Cardiac septum (tissue), 1 donor: ENCODE results near the gene ATP6V1G1. TPM values are rescaled to one million over a fixed set of nuclear protein-coding genes. Genes with fewer than 3 reads are reported as not detected.
"Not testable (repeated sequence)": the region's sequence is repeated elsewhere in the genome, so short reads cannot be mapped to it uniquely, and the experiment has no call there.

Source experiments
- DNase-seq: peaks from one replicate; pipeline ENCODE4 v3.0.0-alpha.2; 2020; ENCODE audit warnings: low spot score
- intact Hi-C: fragments of 100-400 bp; cut with DNase I; formaldehyde crosslinking; loops from one replicate; pipeline ENCODE4 v1.14.0; 2022
- total RNA-seq: library from RNA; stranded (reverse); fragmentation: NEBNext Ultra II Directional; extraction: Animal tissue kit (Norgen Biotek cat#: 25700); gene quantifications from one replicate; pipeline ENCODE4 v1.2.1, GENCODE V29; 2021
- donor health status: DM: no; HTN: no; CAD: no.

The ATP6V1G1 gene
- total RNA-seq, 1 donor from 2014 or later = 64.6 TPM

DNA sequence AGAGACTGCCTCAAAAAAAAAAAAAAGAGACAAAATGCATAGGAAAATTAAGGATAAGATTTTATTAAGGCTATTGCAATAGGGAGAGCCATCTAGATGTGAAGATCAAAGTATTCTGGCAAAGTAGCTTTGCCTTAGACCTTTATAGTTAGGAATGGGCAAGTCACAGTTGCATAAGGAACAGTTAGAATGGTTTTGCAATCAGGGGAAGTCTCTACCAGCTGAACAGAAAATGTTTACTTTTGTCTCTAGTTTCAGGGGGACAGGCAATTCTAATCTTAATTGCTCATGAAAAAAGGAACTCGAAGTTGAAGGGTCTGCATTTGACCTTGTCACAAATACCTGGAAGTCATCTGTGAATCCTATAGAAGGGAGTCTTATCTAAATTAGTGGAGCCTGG lies 13.1 kb upstream of the ATP6V1G1 start:
- intact Hi-C loops = no loop called here
- no peak for DNase-seq

DNA sequence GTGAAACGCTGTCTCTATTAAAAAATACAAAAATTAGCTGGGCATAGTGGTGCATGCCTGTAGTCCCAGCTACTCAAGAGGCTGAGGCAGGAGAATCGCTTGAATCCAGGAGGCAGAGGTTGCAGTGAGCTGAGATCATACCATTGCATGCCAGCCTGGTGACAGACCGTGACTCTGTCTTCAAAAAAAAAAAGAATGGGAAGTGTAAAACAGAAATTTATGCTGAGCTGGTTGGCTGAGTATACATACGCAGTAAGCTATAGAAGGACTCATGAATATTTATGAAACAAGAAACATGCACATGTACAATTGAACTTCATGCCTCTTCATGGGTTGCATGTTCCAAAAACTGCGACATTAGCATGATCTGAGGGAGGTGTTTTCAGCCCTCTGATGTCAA lies 10.8 kb upstream of the ATP6V1G1 start:
- DNase-seq, intact Hi-C loops: not testable (repeated sequence)

DNA sequence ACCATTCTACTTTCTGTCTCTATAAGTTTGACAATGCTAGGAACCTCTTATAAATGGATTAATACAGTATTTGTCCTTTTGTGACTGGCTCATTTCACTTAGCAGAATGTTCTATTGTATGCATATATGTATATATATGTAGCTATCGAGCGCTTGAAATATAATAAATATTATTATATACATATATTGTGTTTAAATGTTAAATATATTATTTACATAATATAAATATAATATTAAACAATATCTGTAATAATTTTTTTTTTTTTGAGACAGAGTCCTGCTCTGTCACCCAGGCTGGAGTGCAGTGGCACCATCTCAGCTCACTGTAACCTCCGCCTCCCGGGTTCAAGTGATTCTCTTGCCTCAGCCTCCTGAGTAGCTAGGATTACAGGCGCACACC lies 9.4 kb upstream of the ATP6V1G1 start:
- intact Hi-C loops, DNase-seq: not testable (repeated sequence)

DNA sequence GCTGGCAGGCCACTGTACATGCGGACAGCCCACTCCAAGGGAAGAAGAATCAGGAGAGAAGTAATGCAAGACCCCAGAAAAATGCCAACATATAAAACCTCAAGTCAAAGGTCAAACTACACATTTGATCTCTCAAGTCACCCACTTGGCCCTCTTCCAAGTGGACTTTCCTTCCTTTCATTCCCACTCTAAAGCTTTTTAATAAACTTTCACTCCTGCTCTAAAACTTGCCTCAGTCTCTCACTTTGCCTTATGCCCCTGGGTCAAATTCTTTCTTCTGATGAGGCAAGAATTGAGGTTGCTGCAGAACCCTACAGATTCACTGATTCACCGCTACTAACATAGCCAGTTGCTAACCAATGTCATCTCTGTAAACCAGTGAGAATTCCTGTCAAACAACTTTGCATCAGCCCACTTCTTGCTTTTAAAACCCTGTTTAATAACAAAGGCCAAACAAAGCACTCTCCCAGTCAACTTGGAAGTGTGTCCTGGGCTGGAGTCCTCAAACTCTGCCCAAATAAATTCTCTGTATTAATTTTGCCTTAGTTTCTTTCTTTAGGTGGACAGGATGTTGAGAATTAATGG lies 6.9 kb upstream of the ATP6V1G1 start:
- intact Hi-C loops = loop anchor here (10.0 kb wide), 1 partner anchor 176 kb away; no protein-coding TSS in a partner anchor
- DNase-seq = no peak

DNA sequence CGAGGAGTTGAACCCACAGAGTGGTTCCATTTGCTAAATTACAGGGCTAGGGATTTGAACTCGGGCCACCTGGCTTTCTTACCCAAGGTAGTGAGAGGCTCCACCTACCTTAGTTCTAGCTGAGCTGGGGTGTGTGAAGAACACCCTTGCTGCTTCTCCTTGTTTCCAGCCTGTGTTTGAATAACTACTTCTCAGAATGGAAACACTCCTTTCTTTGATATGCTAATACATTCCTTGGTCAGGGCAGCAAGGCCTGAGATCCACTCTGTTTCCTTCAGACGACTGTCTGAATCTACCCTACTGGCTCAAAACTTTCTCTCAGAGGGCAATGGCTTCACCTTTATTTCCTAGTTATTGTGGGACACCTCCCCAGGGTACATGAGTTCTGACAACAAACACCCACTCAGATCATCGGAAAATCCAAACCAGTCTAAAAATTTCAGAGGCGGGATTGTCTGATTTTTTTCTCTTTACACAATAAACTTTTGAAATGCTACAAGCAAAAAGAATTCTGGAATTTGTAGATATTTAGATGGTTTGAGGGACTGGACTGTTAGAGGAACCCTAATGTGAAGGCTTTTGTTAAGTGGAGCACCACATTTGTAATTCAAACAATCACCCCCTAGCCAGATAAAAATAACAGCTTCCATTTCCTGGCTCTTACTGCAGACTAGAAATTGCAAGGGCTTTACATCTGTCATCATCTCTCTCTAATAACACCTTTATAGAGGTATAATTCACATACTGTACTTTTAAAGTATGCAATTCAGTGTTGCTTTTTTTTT lies 4.0 kb upstream of the ATP6V1G1 start:
- DNase-seq = no peak
- intact Hi-C loops = loop anchor here (10.0 kb wide), 1 partner anchor 179 kb away; no protein-coding TSS in a partner anchor

DNA sequence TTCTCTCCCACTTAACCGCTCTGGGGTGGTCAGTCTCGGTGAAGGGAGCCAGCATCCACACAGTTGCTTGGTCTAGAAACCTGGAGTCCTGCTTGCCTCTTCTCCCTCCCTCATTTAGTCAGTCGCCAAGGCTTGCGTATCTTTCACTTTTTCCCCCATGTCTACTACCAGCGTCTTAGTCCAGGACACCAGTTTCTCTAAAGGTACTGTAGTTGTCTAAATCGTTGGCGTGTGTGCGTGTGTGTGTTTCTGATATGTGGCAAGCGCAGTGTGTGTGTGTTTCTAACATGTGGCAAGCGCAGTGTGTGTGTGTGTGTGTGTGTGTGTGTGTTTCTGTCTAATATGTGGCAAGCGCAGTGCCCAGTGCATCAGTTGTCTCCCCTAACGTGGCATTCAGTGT lies 641 bp downstream of the ATP6V1G1 start:
- intact Hi-C loops = loop anchor here (10.0 kb wide), 1 partner anchor 183 kb away; no protein-coding TSS in a partner anchor

DNA sequence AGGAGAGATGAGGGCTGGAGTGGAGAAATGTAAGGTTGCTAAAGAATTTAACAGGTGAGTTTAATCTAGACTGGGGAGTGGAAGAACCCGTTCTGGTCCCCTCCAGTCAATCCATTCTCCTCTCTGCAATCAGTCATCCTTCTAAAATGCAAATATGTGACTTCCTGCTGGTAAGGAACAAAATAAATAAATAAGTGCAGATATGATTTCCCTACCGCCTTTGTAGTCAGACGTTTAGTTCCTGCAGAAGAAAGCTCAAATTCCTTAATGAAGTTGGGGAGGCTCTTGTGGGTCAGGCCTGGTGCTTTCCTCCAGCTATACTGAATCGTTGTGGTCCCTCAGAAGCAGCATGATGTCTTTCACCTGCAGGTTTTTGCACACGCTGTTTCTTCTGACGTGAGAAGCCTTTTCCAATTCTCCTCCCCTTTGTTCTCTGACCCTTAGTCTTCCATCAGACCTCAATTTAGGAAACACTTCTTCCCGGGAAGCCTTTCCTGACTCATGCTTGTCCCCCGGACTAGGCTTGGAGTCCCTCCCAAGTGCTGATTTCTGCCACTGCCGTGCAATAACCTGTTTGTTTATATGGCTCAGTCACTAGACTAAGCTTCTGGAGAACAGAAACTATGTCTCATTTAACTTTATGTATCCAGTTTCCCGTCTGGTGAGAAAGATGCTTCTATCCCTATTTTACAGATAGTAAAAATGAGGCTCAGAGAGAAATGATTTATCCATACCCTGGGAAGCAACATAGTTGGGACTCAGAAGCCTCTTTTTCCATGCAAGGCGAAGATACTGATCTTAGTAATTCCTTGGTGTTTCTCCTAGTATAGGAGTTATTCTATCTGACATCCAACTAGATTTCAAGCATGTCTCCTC lies 1.3 kb downstream of the ATP6V1G1 start:
- intact Hi-C loops = loop anchor here (10.0 kb wide), 1 partner anchor 184 kb away; no protein-coding TSS in a partner anchor
- no peak for DNase-seq

More for the DNA sequence above, 641 bp downstream of the ATP6V1G1 start:
- no peak for DNase-seq

DNA sequence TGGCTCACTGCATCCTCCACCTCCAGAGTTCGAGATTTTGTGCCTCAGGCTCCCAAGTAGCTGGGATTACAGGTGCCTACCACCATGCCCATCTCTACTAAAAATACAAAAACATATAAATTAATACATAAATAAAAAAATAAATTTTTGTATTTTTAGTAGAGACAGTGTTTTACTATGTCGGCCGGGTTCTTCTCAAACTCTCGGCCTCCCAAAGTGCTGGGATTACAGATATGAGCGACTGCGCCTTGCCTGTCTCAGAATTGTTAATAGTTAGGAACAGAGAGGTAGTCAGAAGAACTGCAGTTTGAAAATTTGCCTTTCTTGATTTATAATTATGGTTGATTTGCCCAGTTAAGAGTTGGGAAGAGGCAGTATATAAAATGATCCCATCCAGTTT lies 2.8 kb downstream of the ATP6V1G1 start:
- intact Hi-C loops = no loop called here
- no peak for DNase-seq

DNA sequence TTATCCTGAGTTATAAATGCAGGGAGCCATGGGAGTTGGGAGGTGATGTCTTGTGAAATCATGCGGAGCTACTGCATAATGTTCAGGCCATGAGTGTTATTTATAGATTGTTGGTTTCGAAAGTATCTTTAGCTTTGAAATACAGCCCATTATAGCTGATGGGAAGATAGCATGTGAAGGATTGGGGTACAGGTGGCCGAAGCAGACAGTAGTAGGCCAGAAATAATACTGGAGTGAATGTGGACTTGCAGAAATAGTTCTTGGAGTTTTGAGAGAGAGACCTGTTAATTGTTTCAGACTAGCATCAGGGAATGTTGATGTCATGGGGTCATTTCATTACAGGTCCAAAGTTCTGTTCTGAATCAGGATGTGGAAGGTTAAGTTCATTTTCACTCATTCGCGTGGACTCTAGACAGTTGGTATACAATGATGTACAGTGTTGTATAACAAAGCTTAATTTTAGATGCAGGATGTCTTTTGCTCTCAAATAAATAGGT lies 3.8 kb downstream of the ATP6V1G1 start:
- intact Hi-C loops = no loop called here
- DNase-seq = no peak

DNA sequence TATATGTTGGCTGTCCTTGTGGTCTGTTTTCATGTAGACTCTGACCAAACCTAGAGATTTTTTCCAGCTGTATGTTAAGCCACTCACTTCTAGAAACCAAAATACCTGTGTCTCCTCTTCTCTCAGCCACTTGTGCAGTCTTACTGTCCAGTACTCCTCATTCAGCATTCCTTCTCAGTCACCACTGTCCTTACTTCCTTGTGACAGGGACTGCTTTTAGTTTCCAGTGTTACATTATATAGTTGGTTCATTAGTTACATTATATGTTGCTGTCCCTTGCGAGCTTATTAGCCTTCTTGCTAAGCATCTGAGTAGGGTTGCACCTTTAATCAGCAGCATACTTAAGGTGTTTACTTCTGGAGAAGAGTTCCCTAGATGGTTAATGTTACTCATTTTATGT lies 4.3 kb downstream of the ATP6V1G1 start:
- no peak for DNase-seq
- intact Hi-C loops = no loop called here

DNA sequence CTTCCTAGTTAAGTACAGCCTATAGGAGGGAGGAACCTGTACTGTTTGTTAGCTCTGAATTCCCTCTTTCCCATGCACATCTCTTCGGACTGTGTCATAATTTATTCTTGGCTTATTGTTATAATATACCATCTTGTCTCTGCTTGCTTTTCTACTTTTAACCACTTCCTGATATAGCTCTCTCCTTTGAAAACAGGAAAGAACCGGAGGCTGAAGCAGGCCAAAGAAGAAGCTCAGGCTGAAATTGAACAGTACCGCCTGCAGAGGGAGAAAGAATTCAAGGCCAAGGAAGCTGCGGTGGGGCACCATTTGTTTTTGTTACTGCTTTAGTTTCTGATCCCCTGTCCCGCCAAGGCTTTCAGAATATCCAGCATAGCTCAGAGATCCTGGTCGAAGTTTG lies 4.8 kb downstream of the ATP6V1G1 start:
- intact Hi-C loops = no loop called here
- DNase-seq = no peak

DNA sequence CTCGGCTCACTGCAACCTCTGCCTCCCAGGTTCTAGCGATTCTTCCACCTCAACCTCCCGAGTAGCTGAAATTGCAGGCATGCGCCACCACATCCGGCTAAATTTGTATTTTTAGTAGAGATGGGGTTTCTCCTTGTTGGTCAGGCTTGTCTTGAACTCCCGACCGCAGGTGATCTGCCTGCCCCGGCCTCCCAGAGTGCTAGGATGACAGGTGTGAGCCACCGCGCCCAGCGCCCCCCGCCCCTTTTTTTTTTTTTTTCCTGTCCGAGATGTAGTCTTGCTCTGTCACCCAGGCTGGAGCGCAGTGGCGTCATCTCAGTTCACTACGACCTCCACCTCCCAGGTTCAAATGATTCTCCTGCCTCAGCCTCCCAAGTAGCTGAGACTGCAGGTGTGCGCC lies 6.6 kb downstream of the ATP6V1G1 start:
- no peak for DNase-seq
- intact Hi-C loops = no loop called here

DNA sequence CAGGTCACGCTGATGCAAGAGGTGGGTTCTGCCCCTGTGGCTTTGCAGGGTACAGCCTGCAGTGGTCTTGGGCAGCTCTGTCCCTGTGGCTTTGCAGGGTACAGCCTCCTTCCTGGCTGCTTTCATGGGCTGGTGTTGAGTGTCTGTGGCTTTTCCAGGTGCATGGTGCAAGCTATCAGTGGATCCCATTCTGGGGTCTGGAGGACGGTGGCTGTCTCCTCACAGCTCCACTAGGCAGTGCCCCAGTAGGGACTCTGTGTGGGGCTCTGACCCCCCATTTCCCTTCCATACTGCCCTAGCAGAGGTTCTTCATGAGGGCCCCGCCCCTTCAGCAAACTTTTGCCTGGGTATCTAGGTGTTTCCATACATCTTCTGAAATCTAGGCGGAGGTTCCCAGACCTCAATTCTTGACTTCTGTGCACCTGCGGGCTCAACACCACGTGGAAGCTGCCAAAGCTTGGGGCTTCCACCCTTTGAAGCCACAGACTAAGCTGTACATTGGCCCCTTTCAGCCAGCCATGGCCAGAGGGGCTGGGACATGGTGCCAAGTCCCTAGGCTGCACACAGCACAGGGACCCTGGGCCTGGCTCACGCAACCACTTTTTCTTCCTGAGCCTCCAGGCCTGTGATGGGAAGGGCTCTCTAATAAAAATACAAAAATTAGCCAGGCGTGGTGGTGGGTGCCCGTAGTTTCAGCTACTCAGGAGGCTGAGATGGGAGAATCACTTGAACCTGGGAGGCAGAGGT lies 13.1 kb downstream of the ATP6V1G1 start:
- DNase-seq, intact Hi-C loops: not testable (repeated sequence)

DNA sequence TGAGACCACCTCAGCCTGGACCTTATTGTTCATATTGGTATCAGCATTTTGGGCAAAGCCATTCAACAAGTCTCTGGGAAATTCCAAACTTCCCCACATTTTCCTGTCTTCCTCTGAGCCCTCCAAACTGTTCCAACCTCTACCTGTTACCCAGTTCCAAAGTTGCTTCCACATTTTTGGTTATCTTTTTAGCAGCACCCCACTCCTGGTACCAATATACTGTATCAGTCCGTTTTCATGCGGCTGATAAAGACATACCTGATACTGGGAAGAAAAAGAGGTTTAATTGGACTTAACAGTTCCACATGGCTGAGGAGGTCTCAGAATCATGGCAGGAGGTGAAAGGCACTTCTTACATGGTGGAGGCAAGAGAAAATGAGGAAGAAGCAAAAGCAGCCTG lies 14.2 kb downstream of the ATP6V1G1 start:
- intact Hi-C loops, DNase-seq: not testable (repeated sequence)

DNA sequence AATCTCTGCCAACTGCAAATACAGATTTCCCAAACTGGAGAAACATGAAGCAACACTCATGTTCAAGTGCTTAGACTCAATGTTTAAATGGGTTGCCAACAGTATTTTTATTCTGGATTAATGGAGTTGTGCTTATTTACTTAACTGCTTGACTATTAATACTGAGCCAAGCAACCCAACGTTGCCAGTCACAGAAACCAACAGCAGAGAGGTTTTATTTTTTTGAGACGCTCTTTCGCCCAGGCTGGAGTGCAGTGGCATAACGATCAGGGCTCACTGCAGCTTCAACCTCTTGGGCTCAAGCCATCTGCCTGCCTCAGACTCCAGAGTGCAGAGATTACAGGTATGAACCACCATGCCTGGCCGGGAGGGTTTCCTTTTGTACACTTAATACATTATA lies 15.1 kb downstream of the ATP6V1G1 start:
- no peak for DNase-seq
- intact Hi-C loops = no loop called here

DNA sequence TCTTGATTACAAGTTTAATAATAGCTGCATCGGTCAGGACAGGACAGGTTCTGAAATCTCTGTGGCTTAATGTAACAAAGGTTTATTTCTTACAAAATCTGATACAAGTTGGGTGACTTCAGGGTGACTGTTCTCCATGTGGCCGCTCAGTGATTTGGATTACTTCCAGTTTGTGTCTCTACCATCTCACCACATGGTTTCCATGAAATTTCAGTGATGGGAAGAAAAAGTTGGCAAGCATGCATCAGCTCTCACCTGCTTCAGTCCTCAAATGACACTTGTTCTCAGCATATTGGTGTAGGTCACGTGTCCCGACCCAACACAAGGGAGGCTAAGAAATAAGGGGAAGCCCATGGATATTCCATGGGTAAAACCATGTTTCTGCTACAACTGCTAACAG lies 15.7 kb downstream of the ATP6V1G1 start:
- intact Hi-C loops = no loop called here
- no peak for DNase-seq

DNA sequence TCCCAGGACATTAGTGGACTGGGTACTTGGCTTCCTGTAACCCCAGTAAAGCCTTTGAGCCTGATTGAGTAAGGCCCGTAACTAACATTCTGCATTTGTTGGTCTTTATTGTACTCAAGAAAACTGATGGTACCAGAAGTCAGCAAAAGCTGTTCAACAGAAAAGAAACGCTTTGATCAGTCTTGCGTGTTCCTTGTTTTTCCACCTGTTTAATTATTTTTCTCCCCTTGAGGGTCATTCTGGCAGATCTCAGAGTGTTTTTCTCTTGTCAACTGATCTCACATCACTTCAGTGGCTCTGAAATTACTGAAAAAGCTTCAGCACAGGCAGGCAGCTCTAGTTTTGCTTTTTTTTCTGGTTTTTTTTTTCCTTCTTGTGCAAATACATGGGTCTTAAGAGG lies 17.4 kb downstream of the ATP6V1G1 start:
- no peak for DNase-seq
- intact Hi-C loops = no loop called here

DNA sequence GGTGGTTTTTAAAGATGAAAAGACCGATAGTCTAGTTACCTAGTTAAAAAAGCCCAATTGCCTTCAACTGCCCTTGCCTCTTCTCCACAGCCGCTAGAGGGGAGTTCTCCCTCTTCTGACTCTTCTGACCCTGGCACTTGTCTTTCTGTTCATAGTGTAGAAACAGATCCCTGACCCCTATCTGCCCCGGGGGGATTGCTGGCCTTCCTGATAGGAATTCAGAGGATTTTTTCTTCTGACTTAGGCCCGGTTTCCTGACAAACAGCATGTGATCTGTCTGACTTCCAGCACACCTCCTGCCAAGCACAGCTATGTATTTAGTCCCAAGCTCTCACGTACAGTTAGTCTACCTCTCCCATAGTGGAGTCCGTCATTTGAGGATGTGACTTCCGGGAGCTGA lies 18.5 kb downstream of the ATP6V1G1 start:
- no peak for DNase-seq
- intact Hi-C loops = no loop called here

DNA sequence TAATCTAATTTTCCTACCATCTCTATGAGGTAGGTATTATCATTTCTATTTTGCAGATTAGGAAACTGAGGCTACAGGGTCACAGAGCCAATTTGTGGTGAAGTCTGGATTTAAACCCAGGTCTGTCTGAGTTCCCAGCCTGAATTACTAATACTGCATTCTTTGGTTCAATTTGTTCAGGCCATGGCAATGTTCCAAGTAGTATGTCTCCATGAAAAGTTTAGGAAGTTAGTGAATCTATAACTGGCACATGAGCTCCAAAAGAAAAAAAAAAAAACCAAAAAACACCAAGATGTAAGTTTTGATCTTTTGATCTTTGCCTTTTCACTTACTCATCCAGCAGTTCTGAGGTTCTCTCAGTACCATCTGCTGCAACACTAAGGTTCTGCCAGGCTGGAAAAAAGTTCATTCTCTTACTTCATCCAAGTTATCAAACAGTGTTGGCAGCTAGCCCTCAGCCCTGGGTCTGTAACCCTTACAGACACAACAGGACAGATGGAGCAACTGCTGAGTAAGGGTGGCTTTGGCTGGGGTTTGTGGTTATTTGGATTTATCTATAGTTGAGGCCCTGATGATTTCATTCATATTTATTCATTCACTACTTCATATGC lies 19.1 kb downstream of the ATP6V1G1 start:
- intact Hi-C loops = no loop called here

More for the DNA sequence above, 19.1 kb downstream of the ATP6V1G1 start:
- DNase-seq = no peak
